Measurements from ENCODE around the gene C1orf210. TPM values are rescaled to one million over a fixed set of nuclear protein-coding genes. Genes with fewer than 3 reads are reported as not detected.

The C1orf210 gene
- total RNA-seq, 1 experiment from 2014 or later, result 12.8 TPM

- no peak for DNase-seq (ENCODE audit: low spot score)
- POLR2A ChIA-PET, result interaction anchor here (1.9 kb wide), 1 partner anchor 19 kb away, joined by 6 read pairs; the partner anchor contains the start of gene TMEM125
- ATAC-seq, result no peak
- peaks cover 26% of the 10 kb centered on the region for H3K4me1 Mint-ChIP-seq
- no peaks in the 10 kb centered on the region for H3K27me3 Mint-ChIP-seq (ENCODE audit: low read depth)
- H3K4me3 Mint-ChIP-seq, result no peak overlapping the region
- no peak for TF ChIP-seq TP53 (CRISPR knock-in tag; IDR thresholded peaks at IDR 0.05)
- no peak for TF ChIP-seq SMAD3 (CRISPR knock-in tag; IDR thresholded peaks at IDR 0.05; ENCODE audit: borderline replicate concordance)
- no peak for TF ChIP-seq NR2C2 (CRISPR knock-in tag; IDR thresholded peaks at IDR 0.05)
- TF ChIP-seq, protein P1, sequence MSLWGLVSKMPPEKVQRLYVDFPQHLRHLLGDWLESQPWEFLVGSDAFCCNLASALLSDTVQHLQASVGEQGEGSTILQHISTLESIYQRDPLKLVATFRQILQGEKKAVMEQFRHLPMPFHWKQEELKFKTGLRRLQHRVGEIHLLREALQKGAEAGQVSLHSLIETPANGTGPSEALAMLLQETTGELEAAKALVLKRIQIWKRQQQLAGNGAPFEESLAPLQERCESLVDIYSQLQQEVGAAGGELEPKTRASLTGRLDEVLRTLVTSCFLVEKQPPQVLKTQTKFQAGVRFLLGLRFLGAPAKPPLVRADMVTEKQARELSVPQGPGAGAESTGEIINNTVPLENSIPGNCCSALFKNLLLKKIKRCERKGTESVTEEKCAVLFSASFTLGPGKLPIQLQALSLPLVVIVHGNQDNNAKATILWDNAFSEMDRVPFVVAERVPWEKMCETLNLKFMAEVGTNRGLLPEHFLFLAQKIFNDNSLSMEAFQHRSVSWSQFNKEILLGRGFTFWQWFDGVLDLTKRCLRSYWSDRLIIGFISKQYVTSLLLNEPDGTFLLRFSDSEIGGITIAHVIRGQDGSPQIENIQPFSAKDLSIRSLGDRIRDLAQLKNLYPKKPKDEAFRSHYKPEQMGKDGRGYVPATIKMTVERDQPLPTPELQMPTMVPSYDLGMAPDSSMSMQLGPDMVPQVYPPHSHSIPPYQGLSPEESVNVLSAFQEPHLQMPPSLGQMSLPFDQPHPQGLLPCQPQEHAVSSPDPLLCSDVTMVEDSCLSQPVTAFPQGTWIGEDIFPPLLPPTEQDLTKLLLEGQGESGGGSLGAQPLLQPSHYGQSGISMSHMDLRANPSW (CRISPR knock-in tag; conservative IDR thresholded peaks at IDR 0.05; ENCODE audit: low read depth), result no peak
- TF ChIP-seq MXD4 (CRISPR knock-in tag; IDR thresholded peaks at IDR 0.05; ENCODE audit: borderline replicate concordance), result no peak
- TF ChIP-seq JAZF1 (CRISPR knock-in tag; IDR thresholded peaks at IDR 0.05), result no peak
- TF ChIP-seq CREB1 (CRISPR knock-in tag; IDR thresholded peaks at IDR 0.05), result no peak
- TF ChIP-seq ZNF317 (CRISPR knock-in tag; IDR thresholded peaks at IDR 0.05; ENCODE audit: borderline replicate concordance, low read depth), result no peak
- TF ChIP-seq ZNF219 (CRISPR knock-in tag; IDR thresholded peaks at IDR 0.05; ENCODE audit: borderline replicate concordance), result no peak
- TF ChIP-seq FOXJ3 (CRISPR knock-in tag; IDR thresholded peaks at IDR 0.05; ENCODE audit: borderline replicate concordance), result no peak
- no peak for TF ChIP-seq E2F1 (CRISPR knock-in tag; IDR thresholded peaks at IDR 0.05)
- no peak for TF ChIP-seq NR3C1 (CRISPR knock-in tag; conservative IDR thresholded peaks at IDR 0.05; ENCODE audit: low read depth)
- no peak for TF ChIP-seq ZNF416 (CRISPR knock-in tag; IDR thresholded peaks at IDR 0.05)
- TF ChIP-seq GRHL2 (CRISPR knock-in tag; IDR thresholded peaks at IDR 0.05; ENCODE audit: insufficient replicate concordance, severe bottlenecking), result no peak
- H3K36me3 Mint-ChIP-seq, result no peaks in the 10 kb centered on the region
- CTCF ChIA-PET, result interaction anchor here (0.8 to 1.5 kb wide), 3 partner anchors 10 to 125 kb away, joined by 3 read pairs; no protein-coding TSS in a partner anchor
- no peak overlapping the region for H3K27ac Mint-ChIP-seq
- no peaks in the 10 kb centered on the region for H3K9me3 Mint-ChIP-seq
Observed at GRCh38 chr1:43288785-43289706, 3.7 kb upstream of the C1orf210 start.

- no peaks in the 10 kb centered on the region for H3K9me3 Mint-ChIP-seq
- ATAC-seq (no peak), DNase-seq (ENCODE audit: low spot score) (no peak)
- peaks cover 29% of the 10 kb centered on the region for H3K4me1 Mint-ChIP-seq
- no peak for TF ChIP-seq ESRRA (CRISPR knock-in tag; IDR thresholded peaks at IDR 0.05; ENCODE audit: borderline replicate concordance)
- no peak for TF ChIP-seq ETV6 (CRISPR knock-in tag; IDR thresholded peaks at IDR 0.05)
- H3K27ac Mint-ChIP-seq, result no peak overlapping the region
- H3K36me3 Mint-ChIP-seq, result no peaks in the 10 kb centered on the region
- ChIA-PET CTCF (interaction anchor here (0.8 to 1.5 kb wide), 3 partner anchors 11 to 126 kb away, joined by 3 read pairs; no protein-coding TSS in a partner anchor), POLR2A (interaction anchor here (0.9 to 1.9 kb wide), 2 partner anchors 18 to 70 kb away, joined by 4 to 6 read pairs; partner anchors contain the start of genes CDC20 and TMEM125)
- H3K4me3 Mint-ChIP-seq, result no peak overlapping the region
- H3K27me3 Mint-ChIP-seq (ENCODE audit: low read depth), result no peaks in the 10 kb centered on the region
Observed at GRCh38 chr1:43288058-43288784, 2.8 kb upstream of the C1orf210 start.

DNA sequence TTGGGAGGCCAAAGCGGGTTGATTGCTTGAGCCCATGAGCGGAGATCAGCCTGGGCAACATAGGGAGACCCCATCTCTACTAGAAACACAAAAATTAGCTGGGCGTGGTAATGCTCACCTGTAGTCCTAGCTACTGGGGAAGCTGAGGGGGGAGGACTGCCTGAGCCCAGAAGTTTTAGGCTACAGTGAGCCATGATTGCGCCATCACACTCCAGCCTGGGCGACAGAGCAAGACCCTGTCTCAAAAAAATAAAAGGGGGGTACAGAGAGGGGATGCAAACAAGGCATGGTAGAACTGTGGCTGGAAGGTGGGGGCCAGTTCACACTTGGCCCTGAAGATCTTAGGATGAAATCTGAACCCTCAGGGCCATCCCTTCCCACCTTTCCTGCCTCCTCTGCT, 1.2 kb upstream of the C1orf210 start:
- CTCF ChIA-PET, result interaction anchor here (1.7 to 3.3 kb wide), 5 partner anchors 13 to 72 kb away, joined by 7 to 37 read pairs (median 8); partner anchors contain the start of genes CDC20 and TIE1
- ATAC-seq, result no peak
- Mint-ChIP-seq H3K36me3 (0 out of 2 replicates have a peak, but pooled peaks cover 5% of the 10 kb centered on the region), H3K9me3 (no peaks in the 10 kb centered on the region), H3K27me3 (ENCODE audit: low read depth) (no peaks in the 10 kb centered on the region), H3K4me1 (peaks cover 29% of the 10 kb centered on the region), H3K4me3 (peak overlapping the region; percentile 79), H3K27ac (no peak overlapping the region)
- POLR2A ChIA-PET, result interaction anchor here (0.6 to 2.2 kb wide), 2 partner anchors 72 to 120 kb away, joined by 4 to 12 read pairs; partner anchors contain the start of gene CDC20
- no peak for TF ChIP-seq NR1H2 (CRISPR knock-in tag; IDR thresholded peaks at IDR 0.05)
- TF ChIP-seq ZNF121 (CRISPR knock-in tag; IDR thresholded peaks at IDR 0.05), result peak; percentile 85
- DNase-seq (ENCODE audit: low spot score), result no peak
